Smooth muscle cell (in vitro differentiated cells): ENCODE data around the gene UMODL1. TPM values are rescaled to one million over a fixed set of nuclear protein-coding genes. Genes with fewer than 3 reads are reported as not detected.

ENCODE experiments used
- DNase-seq: peaks from one replicate; lab custom pipeline; 2025; ENCODE audit not compliant: unreplicated experiment; lab: John Stamatoyannopoulos, UW
- H2AFZ ChIP-seq: fragments of 200-600 bp; sonication (generic); 2 replicates; pipeline ENCODE4 v1.6.0; 2016; ENCODE audit warnings: antibody characterized with exemption, low read depth, mild to moderate bottlenecking
- H3F3A ChIP-seq: fragments of 200-600 bp; sonication (generic); 2 replicates; pipeline ENCODE4 v1.6.0; 2017; ENCODE audit warnings: antibody characterized with exemption, low read depth
- H3K27ac ChIP-seq: fragments of 200-600 bp; sonication (generic); 2 replicates; pipeline ENCODE4 v1.5.1; 2016; ENCODE audit warnings: low read depth, mild to moderate bottlenecking
- H3K27me3 ChIP-seq: fragments of 200-600 bp; sonication (generic); 2 replicates; pipeline ENCODE4 v1.6.1; 2016; ENCODE audit warnings: low read depth, mild to moderate bottlenecking
- H3K36me3 ChIP-seq: fragments of 200-600 bp; sonication (generic); 2 replicates; pipeline ENCODE4 v1.5.1; 2016; ENCODE audit warnings: low read depth
- H3K4me1 ChIP-seq: fragments of 200-600 bp; sonication (generic); 2 replicates; pipeline ENCODE4 v1.5.1; 2016; ENCODE audit warnings: low read depth
- H3K4me2 ChIP-seq: fragments of 200-600 bp; sonication (generic); 2 replicates; pipeline ENCODE4 v1.6.0; 2016; ENCODE audit warnings: mild to moderate bottlenecking
- H3K4me3 ChIP-seq: fragments of 200-600 bp; sonication (generic); 2 replicates; pipeline ENCODE4 v1.5.1; 2016; ENCODE audit warnings: mild to moderate bottlenecking
- H3K79me2 ChIP-seq: fragments of 200-600 bp; sonication (generic); 2 replicates; pipeline ENCODE4 v1.6.0; 2016; ENCODE audit warnings: low read depth, mild to moderate bottlenecking
- H3K9ac ChIP-seq: fragments of 200-600 bp; sonication (generic); 2 replicates; pipeline ENCODE4 v1.6.0; 2016; ENCODE audit warnings: low read depth
- H3K9me3 ChIP-seq: fragments of 200-600 bp; sonication (generic); replicated peaks from 2 replicates; pipeline ENCODE4 v1.5.1; 2016; ENCODE audit warnings: low read depth
- H4K20me1 ChIP-seq: fragments of 200-600 bp; sonication (generic); 2 replicates; pipeline ENCODE4 v1.6.0; 2016; ENCODE audit warnings: low read depth
- CTCF ChIP-seq: fragments of 200-600 bp; sonication (generic); IDR thresholded peaks from 2 replicates; pipeline ENCODE4 v1.5.1; 2017; ENCODE audit warnings: borderline replicate concordance, mild to moderate bottlenecking, antibody characterized with exemption; ENCODE audit not compliant: insufficient read depth, poor library complexity, severe bottlenecking
- WGBS: methylation state at CpG from one replicate; pipeline ENCODE4 v1.1.7; 2016; ENCODE audit warnings: low lambda C conversion rate; 5-methylcytosine and 5-hydroxymethylcytosine counted together
- polyA plus RNA-seq: library from polyadenylated mRNA; unstranded; fragments of >200 nt; fragmentation: Nextera tagmentation; extraction: Ambion mirVana; gene quantifications from 2 replicates; pipeline ENCODE4 v1.2.1, GENCODE V29; 2016
- total RNA-seq: library from RNA; depleted of rRNA; stranded (reverse); fragments of >200 nt; gene quantifications from 2 replicates; pipeline ENCODE4 v1.2.3, GENCODE V29; 2014

Gene UMODL1
- total and polyA plus RNA-seq, 2 experiments from 2014 or later: 0.14 TPM; not detected in 1

- no peak overlapping the region for H3K4me2 ChIP-seq
- H3K36me3 ChIP-seq: no peaks in the 10 kb centered on the region
- no peak overlapping the region for H2AFZ ChIP-seq
- no peaks in the 10 kb centered on the region for H4K20me1 ChIP-seq
- WGBS: 87% methylated on average over 4 of the region's 4 CpGs
- no peak overlapping the region for H3K9ac ChIP-seq
- no peaks in the 10 kb centered on the region for H3K79me2 ChIP-seq
- DNase-seq: no peak
- no peak for TF ChIP-seq CTCF
- no peak overlapping the region for H3K27ac ChIP-seq
- H3K9me3 ChIP-seq: no peaks in the 10 kb centered on the region
- H3F3A ChIP-seq: no peaks in the 10 kb centered on the region
- H3K4me3 ChIP-seq: no peak overlapping the region
- H3K4me1 ChIP-seq: no peaks in the 10 kb centered on the region
- H3K27me3 ChIP-seq: no peaks in the 10 kb centered on the region
Measured at GRCh38 chr21:42030311-42030710, 40.8 kb upstream of the UMODL1 start.

GRCh38 chr21:42031241-42031640 is 39.9 kb upstream of the UMODL1 start:
- no peak for DNase-seq
- no peaks in the 10 kb centered on the region for H3F3A ChIP-seq
- H3K27ac ChIP-seq: no peak overlapping the region
- 96% methylated on average over 9 of the region's 9 CpGs for WGBS
- no peak overlapping the region for H2AFZ ChIP-seq
- no peaks in the 10 kb centered on the region for H4K20me1 ChIP-seq
- no peak overlapping the region for H3K9ac ChIP-seq
- no peaks in the 10 kb centered on the region for H3K4me1 ChIP-seq
- H3K4me3 ChIP-seq: no peak overlapping the region
- no peak overlapping the region for H3K4me2 ChIP-seq
- H3K79me2 ChIP-seq: no peaks in the 10 kb centered on the region
- no peaks in the 10 kb centered on the region for H3K36me3 ChIP-seq
- H3K9me3 ChIP-seq: no peaks in the 10 kb centered on the region
- TF ChIP-seq CTCF: no peak
- H3K27me3 ChIP-seq: no peaks in the 10 kb centered on the region

GRCh38 chr21:42031816-42032215 is 39.3 kb upstream of the UMODL1 start:
- H3K27ac ChIP-seq: no peak overlapping the region
- no peak for TF ChIP-seq CTCF
- H4K20me1 ChIP-seq: no peaks in the 10 kb centered on the region
- H3K4me2 ChIP-seq: no peak overlapping the region
- no peaks in the 10 kb centered on the region for H3K27me3 ChIP-seq
- H3K4me1 ChIP-seq: no peaks in the 10 kb centered on the region
- H3K36me3 ChIP-seq: no peaks in the 10 kb centered on the region
- H3F3A ChIP-seq: no peaks in the 10 kb centered on the region
- H3K9ac ChIP-seq: no peak overlapping the region
- H3K4me3 ChIP-seq: no peak overlapping the region
- no peak overlapping the region for H2AFZ ChIP-seq
- H3K9me3 ChIP-seq: no peaks in the 10 kb centered on the region
- 96% methylated on average over 4 of the region's 4 CpGs for WGBS
- no peak for DNase-seq
- H3K79me2 ChIP-seq: no peaks in the 10 kb centered on the region

GRCh38 chr21:42032266-42032665 is 38.9 kb upstream of the UMODL1 start:
- no peaks in the 10 kb centered on the region for H3F3A ChIP-seq
- H3K9ac ChIP-seq: no peak overlapping the region
- H3K27me3 ChIP-seq: no peaks in the 10 kb centered on the region
- DNase-seq: no peak
- no peak overlapping the region for H3K27ac ChIP-seq
- H3K9me3 ChIP-seq: no peaks in the 10 kb centered on the region
- no peaks in the 10 kb centered on the region for H3K36me3 ChIP-seq
- H2AFZ ChIP-seq: no peak overlapping the region
- H3K4me1 ChIP-seq: no peaks in the 10 kb centered on the region
- H3K79me2 ChIP-seq: no peaks in the 10 kb centered on the region
- no peak overlapping the region for H3K4me3 ChIP-seq
- 93% methylated on average over 2 of the region's 2 CpGs for whole genome bisulfite sequencing
- TF ChIP-seq CTCF: no peak
- no peak overlapping the region for H3K4me2 ChIP-seq
- no peaks in the 10 kb centered on the region for H4K20me1 ChIP-seq
